Caco-2 (cell line): ENCODE measurements around the gene FLCN. TPM values are rescaled to one million over a fixed set of nuclear protein-coding genes. Genes with fewer than 3 reads are reported as not detected.
A peak's percentile ranks its signal among the peaks of the same experiment; 100 is the strongest.

Experiments used
- BruUV-seq: library from RNA; stranded (reverse); fragments of 400-500 nt; replicated peaks from 2 replicates; lab custom pipeline; 2021; lab: Mats Ljungman, UMichigan
- CTCF ChIA-PET: fragments of 300-600 bp; sonication (Branson Sonifier 250); formaldehyde crosslinking; loops from one replicate; lab custom pipeline; 2022; ENCODE audit warnings: antibody characterized with exemption; lab: Charles Lee
- POLR2A ChIA-PET: fragments of 300-600 bp; sonication (Branson Sonifier 250); formaldehyde crosslinking; loops from one replicate; lab custom pipeline; 2022; ENCODE audit warnings: antibody characterized with exemption; lab: Charles Lee
- DNase-seq, 2 experiments: peaks; one replicate each; pipeline versions ENCODE4 v3.0.0 to v3.0.0-alpha.2; 2020 to 2022
- H3K27me3 ChIP-seq: replicated peaks from 2 replicates; pipeline ENCODE4 v1.6.0; 2011; ENCODE audit warnings: low read length; ENCODE audit not compliant: control insufficient read depth, insufficient read depth
- H3K36me3 ChIP-seq: 2 replicates; pipeline ENCODE4 v1.5.1; 2011; ENCODE audit warnings: low read length; ENCODE audit not compliant: control insufficient read depth, insufficient read depth
- H3K4me1 ChIP-seq: fragments of 250-450 bp; sonication (Bioruptor Pico); 2 replicates; pipeline ENCODE4 v1.5.1; 2020; ENCODE audit warnings: mild to moderate bottlenecking
- H3K4me3 ChIP-seq: 2 replicates; pipeline ENCODE4 v1.5.1; 2011; ENCODE audit warnings: low read depth, mild to moderate bottlenecking, control low read depth, low read length
- H3K9me3 ChIP-seq: fragments of 250-450 bp; sonication (Bioruptor Pico); 2 replicates; pipeline ENCODE4 v1.5.1; 2020; ENCODE audit warnings: mild to moderate bottlenecking, moderate library complexity
- H3K27ac Mint-ChIP-seq: one replicate; pipeline ENCODE4 v1.8.0; 2022; ENCODE audit warnings: mixed read lengths; ENCODE audit not compliant: unreplicated experiment
- H3K27me3 Mint-ChIP-seq: one replicate; pipeline ENCODE4 v1.8.0; 2022; ENCODE audit warnings: mixed read lengths; ENCODE audit not compliant: insufficient read depth, unreplicated experiment
- H3K36me3 Mint-ChIP-seq: one replicate; pipeline ENCODE4 v1.8.0; 2022; ENCODE audit warnings: mild to moderate bottlenecking, mixed read lengths; ENCODE audit not compliant: insufficient read depth, unreplicated experiment
- H3K4me1 Mint-ChIP-seq: one replicate; pipeline ENCODE4 v1.8.0; 2022; ENCODE audit warnings: low read depth, mixed read lengths; ENCODE audit not compliant: unreplicated experiment
- H3K4me3 Mint-ChIP-seq: one replicate; pipeline ENCODE4 v1.8.0; 2022; ENCODE audit warnings: mild to moderate bottlenecking, moderate library complexity, mixed read lengths; ENCODE audit not compliant: unreplicated experiment
- H3K9me3 Mint-ChIP-seq: one replicate; pipeline ENCODE4 v1.8.0; 2022; ENCODE audit warnings: mixed read lengths; ENCODE audit not compliant: unreplicated experiment
- intact Hi-C: fragments of 100-400 bp; cut with micrococcal nuclease; formaldehyde crosslinking; loops from one replicate; pipeline ENCODE4 v1.10.0; 2022; ENCODE audit not compliant: unreplicated experiment
- total RNA-seq: library from RNA; stranded (reverse); gene quantifications from 2 replicates; pipeline ENCODE4 v1.2.3, GENCODE V29; 2022
- TF ChIP-seq, protein P1 (sequence below), 2 experiments: fragments of 200-600 bp in 1 of 2; IDR thresholded peaks; 1 replicate in 1 of 2; 2 replicates in 1 of 2; pipeline versions ENCODE4 v1.5.1 to v1.8.0; 2011 to 2022; ENCODE audit warnings: antibody characterized with exemption in 1 of 2, control low read depth in 1 of 2, inconsistent platforms in 1 of 2, low read depth in 1 of 2, low read length in 1 of 2, mild to moderate bottlenecking in 1 of 2, moderate library complexity in 1 of 2; ENCODE audit not compliant: insufficient read depth in 1 of 2, severe bottlenecking in 1 of 2, unreplicated experiment in 1 of 2

FLCN gene
- total RNA-seq, 1 experiment from 2014 or later: 69.0 TPM

- Histone ChIP-seq H3K9me3 (no peaks in the 10 kb centered on the region), H3K4me1 (no peaks in the 10 kb centered on the region), H3K4me3 (no peak overlapping the region), H3K36me3 (peaks cover 1% of the 10 kb centered on the region), H3K27me3 (no peaks in the 10 kb centered on the region)
- Mint-ChIP-seq H3K36me3 (peaks cover 58% of the 10 kb centered on the region), H3K27me3 (no peaks in the 10 kb centered on the region), H3K27ac (no peak overlapping the region), H3K9me3 (no peaks in the 10 kb centered on the region), H3K4me3 (no peak overlapping the region), H3K4me1 (no peaks in the 10 kb centered on the region)
- intact Hi-C loops: no loop called here
- DNase-seq: no peak
- CTCF ChIA-PET: no interaction called here
- POLR2A ChIA-PET: no interaction called here
- BruUV-seq: no TSS peak
- TF ChIP-seq, protein P1, sequence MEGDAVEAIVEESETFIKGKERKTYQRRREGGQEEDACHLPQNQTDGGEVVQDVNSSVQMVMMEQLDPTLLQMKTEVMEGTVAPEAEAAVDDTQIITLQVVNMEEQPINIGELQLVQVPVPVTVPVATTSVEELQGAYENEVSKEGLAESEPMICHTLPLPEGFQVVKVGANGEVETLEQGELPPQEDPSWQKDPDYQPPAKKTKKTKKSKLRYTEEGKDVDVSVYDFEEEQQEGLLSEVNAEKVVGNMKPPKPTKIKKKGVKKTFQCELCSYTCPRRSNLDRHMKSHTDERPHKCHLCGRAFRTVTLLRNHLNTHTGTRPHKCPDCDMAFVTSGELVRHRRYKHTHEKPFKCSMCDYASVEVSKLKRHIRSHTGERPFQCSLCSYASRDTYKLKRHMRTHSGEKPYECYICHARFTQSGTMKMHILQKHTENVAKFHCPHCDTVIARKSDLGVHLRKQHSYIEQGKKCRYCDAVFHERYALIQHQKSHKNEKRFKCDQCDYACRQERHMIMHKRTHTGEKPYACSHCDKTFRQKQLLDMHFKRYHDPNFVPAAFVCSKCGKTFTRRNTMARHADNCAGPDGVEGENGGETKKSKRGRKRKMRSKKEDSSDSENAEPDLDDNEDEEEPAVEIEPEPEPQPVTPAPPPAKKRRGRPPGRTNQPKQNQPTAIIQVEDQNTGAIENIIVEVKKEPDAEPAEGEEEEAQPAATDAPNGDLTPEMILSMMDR (IDR thresholded peaks at IDR 0.05; ENCODE audit: insufficient read depth in 1 of 2, low read depth in 1 of 2, low read length in 1 of 2, severe bottlenecking in 1 of 2, unreplicated experiment in 1 of 2): no peak
Measured at GRCh38 chr17:17246879-17247278, 9.9 kb upstream of the FLCN start.

DNA sequence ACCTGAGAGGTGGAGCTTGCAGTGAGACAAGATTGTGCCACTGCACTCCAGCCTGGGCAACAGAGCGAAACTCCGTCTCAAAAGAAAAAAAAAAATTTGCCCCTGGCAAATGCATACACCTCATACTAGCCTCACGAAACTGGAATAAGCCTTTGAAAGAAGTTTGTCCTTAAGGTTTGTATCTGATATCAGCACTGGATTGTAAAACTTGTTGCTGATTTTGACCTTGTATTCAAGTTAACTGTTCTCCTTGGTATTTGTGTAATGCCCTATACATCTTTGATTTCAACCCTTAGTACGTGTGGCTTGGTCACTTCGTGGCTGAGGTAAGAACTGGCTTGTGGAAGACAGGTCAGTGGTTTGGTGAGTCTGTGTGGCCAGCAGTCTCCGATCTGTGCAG lies 6.2 kb upstream of the FLCN start:
- Histone ChIP-seq H3K4me1 (0 out of 2 replicates have a peak, but pooled peaks cover 2% of the 10 kb centered on the region), H3K36me3 (peaks cover 1% of the 10 kb centered on the region), H3K4me3 (no peak overlapping the region), H3K9me3 (no peaks in the 10 kb centered on the region), H3K27me3 (no peaks in the 10 kb centered on the region)
- DNase-seq: peak in 1 of 2 experiments; percentile 3
- BruUV-seq: no TSS peak
- Mint-ChIP-seq H3K4me1 (no peaks in the 10 kb centered on the region), H3K4me3 (no peak overlapping the region), H3K9me3 (no peaks in the 10 kb centered on the region), H3K36me3 (peaks cover 30% of the 10 kb centered on the region), H3K27me3 (no peaks in the 10 kb centered on the region), H3K27ac (no peak overlapping the region)
- intact Hi-C loops: no loop called here
- TF ChIP-seq, protein P1 (IDR thresholded peaks at IDR 0.05; ENCODE audit: insufficient read depth in 1 of 2, low read depth in 1 of 2, low read length in 1 of 2, severe bottlenecking in 1 of 2, unreplicated experiment in 1 of 2): no peak
- ChIA-PET POLR2A (interaction anchor here (0.5 kb wide), 1 partner anchor 19 kb away, joined by 3 read pairs; no protein-coding TSS in a partner anchor), CTCF (no interaction called here)

GRCh38 chr17:17242246-17242645 lies 5.3 kb upstream of the FLCN start:
- TF ChIP-seq, protein P1 (IDR thresholded peaks at IDR 0.05; ENCODE audit: insufficient read depth in 1 of 2, low read depth in 1 of 2, low read length in 1 of 2, severe bottlenecking in 1 of 2, unreplicated experiment in 1 of 2): no peak
- CTCF ChIA-PET: no interaction called here

More at GRCh38 chr17:17242246-17242645, 5.3 kb upstream of the FLCN start:
- H3K27me3 Mint-ChIP-seq: no peaks in the 10 kb centered on the region
- no peaks in the 10 kb centered on the region for H3K9me3 Mint-ChIP-seq
- no peak overlapping the region for H3K4me3 Mint-ChIP-seq
- H3K4me1 ChIP-seq: 0 out of 2 replicates have a peak, but pooled peaks cover 6% of the 10 kb centered on the region
- no TSS peak for BruUV-seq
- peaks cover 1% of the 10 kb centered on the region for H3K36me3 ChIP-seq
- no peaks in the 10 kb centered on the region for H3K27me3 ChIP-seq
- DNase-seq: peak in 1 of 2 experiments; percentile 32
- no peaks in the 10 kb centered on the region for H3K9me3 ChIP-seq
- H3K4me3 ChIP-seq: no peak overlapping the region
- intact Hi-C loops: no loop called here
- H3K4me1 Mint-ChIP-seq: no peaks in the 10 kb centered on the region
- H3K27ac Mint-ChIP-seq: no peak overlapping the region
- POLR2A ChIA-PET: no interaction called here
- H3K36me3 Mint-ChIP-seq: peaks cover 30% of the 10 kb centered on the region
